Smooth muscle cell (in vitro differentiated cells): ENCODE measurements around the gene SH3D19. TPM values are rescaled to one million over a fixed set of nuclear protein-coding genes. Genes with fewer than 3 reads are reported as not detected.

ENCODE experiments used
- DNase-seq: peaks from one replicate; lab custom pipeline; 2025; ENCODE audit not compliant: unreplicated experiment; lab: John Stamatoyannopoulos, UW
- H2AFZ ChIP-seq: fragments of 200-600 bp; sonication (generic); 2 replicates; pipeline ENCODE4 v1.6.0; 2016; ENCODE audit warnings: antibody characterized with exemption, low read depth, mild to moderate bottlenecking
- H3F3A ChIP-seq: fragments of 200-600 bp; sonication (generic); 2 replicates; pipeline ENCODE4 v1.6.0; 2017; ENCODE audit warnings: antibody characterized with exemption, low read depth
- H3K27ac ChIP-seq: fragments of 200-600 bp; sonication (generic); 2 replicates; pipeline ENCODE4 v1.5.1; 2016; ENCODE audit warnings: low read depth, mild to moderate bottlenecking
- H3K27me3 ChIP-seq: fragments of 200-600 bp; sonication (generic); 2 replicates; pipeline ENCODE4 v1.6.1; 2016; ENCODE audit warnings: low read depth, mild to moderate bottlenecking
- H3K36me3 ChIP-seq: fragments of 200-600 bp; sonication (generic); 2 replicates; pipeline ENCODE4 v1.5.1; 2016; ENCODE audit warnings: low read depth
- H3K4me1 ChIP-seq: fragments of 200-600 bp; sonication (generic); 2 replicates; pipeline ENCODE4 v1.5.1; 2016; ENCODE audit warnings: low read depth
- H3K4me2 ChIP-seq: fragments of 200-600 bp; sonication (generic); 2 replicates; pipeline ENCODE4 v1.6.0; 2016; ENCODE audit warnings: mild to moderate bottlenecking
- H3K4me3 ChIP-seq: fragments of 200-600 bp; sonication (generic); 2 replicates; pipeline ENCODE4 v1.5.1; 2016; ENCODE audit warnings: mild to moderate bottlenecking
- H3K79me2 ChIP-seq: fragments of 200-600 bp; sonication (generic); 2 replicates; pipeline ENCODE4 v1.6.0; 2016; ENCODE audit warnings: low read depth, mild to moderate bottlenecking
- H3K9ac ChIP-seq: fragments of 200-600 bp; sonication (generic); 2 replicates; pipeline ENCODE4 v1.6.0; 2016; ENCODE audit warnings: low read depth
- H3K9me3 ChIP-seq: fragments of 200-600 bp; sonication (generic); replicated peaks from 2 replicates; pipeline ENCODE4 v1.5.1; 2016; ENCODE audit warnings: low read depth
- H4K20me1 ChIP-seq: fragments of 200-600 bp; sonication (generic); 2 replicates; pipeline ENCODE4 v1.6.0; 2016; ENCODE audit warnings: low read depth
- WGBS: methylation state at CpG from one replicate; pipeline ENCODE4 v1.1.7; 2016; ENCODE audit warnings: low lambda C conversion rate; 5-methylcytosine and 5-hydroxymethylcytosine counted together
- polyA plus RNA-seq: library from polyadenylated mRNA; unstranded; fragments of >200 nt; fragmentation: Nextera tagmentation; extraction: Ambion mirVana; gene quantifications from 2 replicates; pipeline ENCODE4 v1.2.1, GENCODE V29; 2016
- total RNA-seq: library from RNA; depleted of rRNA; stranded (reverse); fragments of >200 nt; gene quantifications from 2 replicates; pipeline ENCODE4 v1.2.3, GENCODE V29; 2014
- TF ChIP-seq, protein P1 (sequence below): fragments of 200-600 bp; sonication (generic); IDR thresholded peaks from 2 replicates; pipeline ENCODE4 v1.5.1; 2017; ENCODE audit warnings: borderline replicate concordance, mild to moderate bottlenecking, antibody characterized with exemption; ENCODE audit not compliant: insufficient read depth, poor library complexity, severe bottlenecking

The SH3D19 gene
- total and polyA plus RNA-seq, 2 experiments from 2014 or later: 7.9 to 20.3 TPM

DNA sequence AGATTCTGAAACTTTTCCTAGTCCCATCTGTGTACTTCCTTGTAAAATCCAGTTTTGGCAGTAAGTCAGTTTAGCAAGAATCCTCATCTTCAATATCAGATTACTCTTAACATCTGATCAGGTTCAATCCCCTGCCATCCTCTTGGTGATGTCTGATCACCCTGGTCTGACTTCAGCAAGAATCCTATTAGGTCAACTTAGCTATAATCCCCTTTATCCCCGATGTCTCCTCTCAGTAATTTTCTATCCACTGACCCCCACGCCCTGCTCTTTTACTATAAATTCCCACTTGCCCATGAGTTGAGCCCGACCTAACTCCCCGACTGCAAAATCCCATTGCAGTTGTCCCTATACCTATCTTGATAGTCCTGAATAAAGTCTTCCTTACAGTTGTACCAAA, 106.3 kb downstream of the SH3D19 start:
- no peaks in the 10 kb centered on the region for H3K36me3 ChIP-seq
- H3K4me2 ChIP-seq: no peak overlapping the region
- H3K9me3 ChIP-seq: no peaks in the 10 kb centered on the region
- no peak overlapping the region for H2AFZ ChIP-seq
- no peaks in the 10 kb centered on the region for H3K27me3 ChIP-seq
- H3F3A ChIP-seq: peaks cover 7% of the 10 kb centered on the region
- 83% methylated on average over 4 of the region's 4 CpGs for WGBS
- no peak overlapping the region for H3K9ac ChIP-seq
- H3K4me3 ChIP-seq: no peak overlapping the region
- H3K27ac ChIP-seq: no peak overlapping the region
- no peaks in the 10 kb centered on the region for H4K20me1 ChIP-seq
- no peak for DNase-seq
- no peaks in the 10 kb centered on the region for H3K4me1 ChIP-seq
- TF ChIP-seq, protein P1, sequence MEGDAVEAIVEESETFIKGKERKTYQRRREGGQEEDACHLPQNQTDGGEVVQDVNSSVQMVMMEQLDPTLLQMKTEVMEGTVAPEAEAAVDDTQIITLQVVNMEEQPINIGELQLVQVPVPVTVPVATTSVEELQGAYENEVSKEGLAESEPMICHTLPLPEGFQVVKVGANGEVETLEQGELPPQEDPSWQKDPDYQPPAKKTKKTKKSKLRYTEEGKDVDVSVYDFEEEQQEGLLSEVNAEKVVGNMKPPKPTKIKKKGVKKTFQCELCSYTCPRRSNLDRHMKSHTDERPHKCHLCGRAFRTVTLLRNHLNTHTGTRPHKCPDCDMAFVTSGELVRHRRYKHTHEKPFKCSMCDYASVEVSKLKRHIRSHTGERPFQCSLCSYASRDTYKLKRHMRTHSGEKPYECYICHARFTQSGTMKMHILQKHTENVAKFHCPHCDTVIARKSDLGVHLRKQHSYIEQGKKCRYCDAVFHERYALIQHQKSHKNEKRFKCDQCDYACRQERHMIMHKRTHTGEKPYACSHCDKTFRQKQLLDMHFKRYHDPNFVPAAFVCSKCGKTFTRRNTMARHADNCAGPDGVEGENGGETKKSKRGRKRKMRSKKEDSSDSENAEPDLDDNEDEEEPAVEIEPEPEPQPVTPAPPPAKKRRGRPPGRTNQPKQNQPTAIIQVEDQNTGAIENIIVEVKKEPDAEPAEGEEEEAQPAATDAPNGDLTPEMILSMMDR: no peak
- H3K79me2 ChIP-seq: no peaks in the 10 kb centered on the region

DNA sequence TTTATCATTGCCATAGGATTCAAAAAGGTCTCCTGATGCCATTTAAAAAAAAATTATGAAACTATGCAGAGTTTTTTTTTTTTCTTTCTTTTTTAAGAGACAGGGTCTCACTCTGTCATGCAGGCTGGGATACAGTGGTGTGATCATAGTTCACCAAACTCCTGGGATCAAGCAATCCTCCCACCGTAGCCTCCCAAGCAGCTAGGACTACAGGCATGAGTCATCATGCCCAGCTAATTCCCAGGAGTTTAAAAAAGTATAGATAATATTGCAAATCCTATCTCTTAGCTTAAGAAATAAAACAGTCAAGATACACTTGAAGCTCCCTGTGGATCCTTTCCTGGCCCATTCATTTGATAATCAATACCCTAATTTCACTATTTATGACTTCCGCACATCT, 107.1 kb downstream of the SH3D19 start:
- H3K27me3 ChIP-seq: no peaks in the 10 kb centered on the region
- peaks cover 7% of the 10 kb centered on the region for H3F3A ChIP-seq
- H3K27ac ChIP-seq: no peak overlapping the region
- DNase-seq: no peak
- H3K4me3 ChIP-seq: no peak overlapping the region
- peak overlapping the region; percentile 14 for H3K4me2 ChIP-seq
- no peaks in the 10 kb centered on the region for H3K36me3 ChIP-seq
- no peak overlapping the region for H2AFZ ChIP-seq
- H3K9me3 ChIP-seq: no peaks in the 10 kb centered on the region
- WGBS: 45% methylated on average over 2 of the region's 2 CpGs
- no peak overlapping the region for H3K9ac ChIP-seq
- no peaks in the 10 kb centered on the region for H4K20me1 ChIP-seq
- no peaks in the 10 kb centered on the region for H3K79me2 ChIP-seq
- TF ChIP-seq, protein P1: no peak
- H3K4me1 ChIP-seq: no peaks in the 10 kb centered on the region

DNA sequence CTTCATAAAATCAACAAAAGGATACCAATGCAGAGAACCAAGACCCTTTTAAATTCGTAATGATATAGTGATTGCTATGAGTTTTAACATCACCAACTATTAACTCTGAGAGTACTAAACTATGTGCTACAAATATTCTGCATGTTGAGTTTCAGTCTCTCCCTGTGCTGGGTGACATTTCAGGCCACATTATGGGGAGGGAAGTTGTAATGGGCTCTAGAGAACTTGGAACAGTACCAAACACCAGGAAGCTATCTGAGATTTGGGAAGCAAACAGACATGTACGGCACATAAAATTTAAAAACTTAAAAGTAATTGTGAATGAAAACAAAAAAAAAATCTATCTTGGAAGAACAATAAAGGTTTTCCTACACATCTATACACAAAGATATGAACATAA, 108.1 kb downstream of the SH3D19 start:
- Histone ChIP-seq H3K9ac (no peak overlapping the region), H3K4me1 (no peaks in the 10 kb centered on the region), H2AFZ (no peak overlapping the region), H3K27me3 (no peaks in the 10 kb centered on the region), H3K27ac (peak overlapping the region; percentile 28), H3K9me3 (no peaks in the 10 kb centered on the region), H3K36me3 (no peaks in the 10 kb centered on the region), H3K4me3 (no peak overlapping the region), H3K4me2 (no peak overlapping the region), H3F3A (peaks cover 7% of the 10 kb centered on the region), H3K79me2 (no peaks in the 10 kb centered on the region), H4K20me1 (no peaks in the 10 kb centered on the region)
- 50% methylated on average over 2 of the region's 2 CpGs for WGBS
- TF ChIP-seq, protein P1: no peak
- no peak for DNase-seq

DNA sequence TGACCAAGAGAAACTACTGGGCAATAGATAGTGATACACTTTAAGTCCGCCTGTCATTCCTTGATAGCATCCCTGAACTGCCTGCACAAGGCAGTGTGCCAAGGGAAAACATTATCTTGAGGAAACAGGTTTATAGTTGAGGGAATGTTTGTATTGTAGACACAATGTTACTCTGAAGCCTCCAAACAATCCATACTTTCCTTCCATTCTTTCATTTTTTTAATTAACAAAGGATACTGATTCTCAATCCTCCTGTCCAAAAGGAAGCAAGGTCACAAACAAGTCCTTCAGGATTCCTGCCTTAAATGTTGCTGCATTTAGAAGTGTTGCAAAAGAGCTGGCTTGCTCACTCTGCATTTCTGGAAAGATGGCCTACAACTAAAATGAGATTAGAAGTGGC, 110.1 kb downstream of the SH3D19 start:
- 100% methylated on average over 1 of the region's 1 CpG for WGBS
- Histone ChIP-seq H3K4me3 (no peak overlapping the region), H3K9me3 (no peaks in the 10 kb centered on the region), H3K27me3 (no peaks in the 10 kb centered on the region), H3K79me2 (no peaks in the 10 kb centered on the region), H3F3A (peaks cover 7% of the 10 kb centered on the region), H2AFZ (no peak overlapping the region), H3K4me1 (no peaks in the 10 kb centered on the region), H3K9ac (no peak overlapping the region), H3K27ac (no peak overlapping the region), H3K36me3 (no peaks in the 10 kb centered on the region), H4K20me1 (no peaks in the 10 kb centered on the region), H3K4me2 (no peak overlapping the region)
- no peak for DNase-seq
- TF ChIP-seq, protein P1: no peak
